Measurements from ENCODE around the gene NRXN3. TPM values are rescaled to one million over a fixed set of nuclear protein-coding genes. Genes with fewer than 3 reads are reported as not detected.

Gene NRXN3
- total and polyA plus RNA-seq, 2 of the 13 experiments (the other 11 are each of a cell fraction or from before 2014, with no cell fraction given): 0.03 TPM; not detected in 1

DNA sequence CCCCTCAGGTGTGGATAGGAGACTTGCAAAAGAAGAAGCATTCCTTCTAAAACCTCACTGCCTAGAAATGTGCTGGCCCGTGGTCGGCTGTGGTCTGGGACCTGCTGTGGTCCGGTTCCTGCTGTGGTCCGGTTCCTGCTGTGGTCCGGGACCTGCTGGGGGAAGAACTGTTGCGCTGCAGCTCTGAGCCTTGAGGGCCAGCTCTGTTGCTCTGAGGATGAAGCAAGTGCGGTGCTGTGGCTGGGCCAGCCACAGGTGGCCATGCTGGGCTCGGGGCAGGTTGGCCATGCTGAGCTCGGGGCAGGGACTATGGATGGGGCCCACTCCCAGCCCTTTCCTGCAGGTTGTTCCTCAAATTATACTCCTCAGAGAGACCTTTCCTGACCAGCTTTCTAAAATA lies 5.2 kb downstream of the NRXN3 start:
- Histone ChIP-seq H3K36me3 (replicated peaks in 1 of 2; ENCODE audit: control insufficient read depth in 1 of 2, insufficient read depth in 2 of 2, low read length in 2 of 2) (no peaks in the 10 kb centered on the region), H2AFZ (ENCODE audit: low read length) (no peak overlapping the region), H4K20me1 (ENCODE audit: insufficient read depth, low read length) (no peaks in the 10 kb centered on the region), H3K4me2 (ENCODE audit: low read depth, low read length) (no peak overlapping the region), H3K79me2 (ENCODE audit: insufficient read depth, low read length) (no peaks in the 10 kb centered on the region), H3K27me3 (ENCODE audit: control insufficient read depth in 1 of 2, insufficient read depth in 2 of 2, low read length in 2 of 2) (peaks cover 0 to 10% of the 10 kb centered on the region in 2 experiments; a peak in 3 of 5 replicates), H3K4me1 (ENCODE audit: insufficient read depth, low read length) (peaks cover 2% of the 10 kb centered on the region; the same call in 1 of the 2 replicates), H3K9ac (ENCODE audit: insufficient read depth, low read depth, low read length) (no peak overlapping the region), H3K4me3 (replicated peaks in 1 of 3; ENCODE audit: insufficient read depth in 1 of 3, low read depth in 2 of 3, low read length in 3 of 3) (no peak overlapping the region), H3K9me3 (ENCODE audit: low read length) (no peaks in the 10 kb centered on the region), H3K27ac (ENCODE audit: extremely low read length, insufficient read depth, low read length) (no peak overlapping the region)
- no TSS peak for BruUV-seq (replicated peaks)
- WGBS (ENCODE audit: low lambda C conversion rate): 0% methylated on average over 1 of the region's 9 CpGs
- in situ Hi-C loops (cut with HindIII; ENCODE audit: extremely low pct_ligation_motif_present, low pct_unique_long_range_greater_than_20kb) (no loop called here), intact Hi-C loops (cut with micrococcal nuclease; ENCODE audit: unreplicated experiment) (no loop called here)
- DNase-seq (ENCODE audit: low spot score) (no peak), FAIRE-seq (no peak), ATAC-seq (no peak)
- TF ChIP-seq, protein P1, sequence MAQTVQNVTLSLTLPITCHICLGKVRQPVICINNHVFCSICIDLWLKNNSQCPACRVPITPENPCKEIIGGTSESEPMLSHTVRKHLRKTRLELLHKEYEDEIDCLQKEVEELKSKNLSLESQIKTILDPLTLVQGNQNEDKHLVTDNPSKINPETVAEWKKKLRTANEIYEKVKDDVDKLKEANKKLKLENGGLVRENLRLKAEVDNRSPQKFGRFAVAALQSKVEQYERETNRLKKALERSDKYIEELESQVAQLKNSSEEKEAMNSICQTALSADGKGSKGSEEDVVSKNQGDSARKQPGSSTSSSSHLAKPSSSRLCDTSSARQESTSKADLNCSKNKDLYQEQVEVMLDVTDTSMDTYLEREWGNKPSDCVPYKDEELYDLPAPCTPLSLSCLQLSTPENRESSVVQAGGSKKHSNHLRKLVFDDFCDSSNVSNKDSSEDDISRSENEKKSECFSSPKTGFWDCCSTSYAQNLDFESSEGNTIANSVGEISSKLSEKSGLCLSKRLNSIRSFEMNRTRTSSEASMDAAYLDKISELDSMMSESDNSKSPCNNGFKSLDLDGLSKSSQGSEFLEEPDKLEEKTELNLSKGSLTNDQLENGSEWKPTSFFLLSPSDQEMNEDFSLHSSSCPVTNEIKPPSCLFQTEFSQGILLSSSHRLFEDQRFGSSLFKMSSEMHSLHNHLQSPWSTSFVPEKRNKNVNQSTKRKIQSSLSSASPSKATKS (CRISPR knock-in tag; IDR thresholded peaks at IDR 0.05): no peak
- TF ChIP-seq KAT7 (CRISPR knock-in tag; IDR thresholded peaks at IDR 0.05; ENCODE audit: borderline replicate concordance): no peak
- no peak for TF ChIP-seq NPAS2 (CRISPR knock-in tag; IDR thresholded peaks at IDR 0.05; ENCODE audit: borderline replicate concordance)
- TF ChIP-seq ZNF792 (CRISPR knock-in tag; IDR thresholded peaks at IDR 0.05): no peak
- TF ChIP-seq HOXA5 (CRISPR knock-in tag; IDR thresholded peaks at IDR 0.05): no peak
- TF ChIP-seq ZNF749 (CRISPR knock-in tag; IDR thresholded peaks at IDR 0.05; ENCODE audit: borderline replicate concordance): no peak
- TF ChIP-seq YY1 (IDR thresholded peaks at IDR 0.05; ENCODE audit: insufficient read depth, insufficient replicate concordance, low read depth, low read length): no peak
- TF ChIP-seq, protein P2, sequence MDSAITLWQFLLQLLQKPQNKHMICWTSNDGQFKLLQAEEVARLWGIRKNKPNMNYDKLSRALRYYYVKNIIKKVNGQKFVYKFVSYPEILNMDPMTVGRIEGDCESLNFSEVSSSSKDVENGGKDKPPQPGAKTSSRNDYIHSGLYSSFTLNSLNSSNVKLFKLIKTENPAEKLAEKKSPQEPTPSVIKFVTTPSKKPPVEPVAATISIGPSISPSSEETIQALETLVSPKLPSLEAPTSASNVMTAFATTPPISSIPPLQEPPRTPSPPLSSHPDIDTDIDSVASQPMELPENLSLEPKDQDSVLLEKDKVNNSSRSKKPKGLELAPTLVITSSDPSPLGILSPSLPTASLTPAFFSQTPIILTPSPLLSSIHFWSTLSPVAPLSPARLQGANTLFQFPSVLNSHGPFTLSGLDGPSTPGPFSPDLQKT (CRISPR knock-in tag; IDR thresholded peaks at IDR 0.05; ENCODE audit: borderline replicate concordance): no peak
- TF ChIP-seq, protein P3, sequence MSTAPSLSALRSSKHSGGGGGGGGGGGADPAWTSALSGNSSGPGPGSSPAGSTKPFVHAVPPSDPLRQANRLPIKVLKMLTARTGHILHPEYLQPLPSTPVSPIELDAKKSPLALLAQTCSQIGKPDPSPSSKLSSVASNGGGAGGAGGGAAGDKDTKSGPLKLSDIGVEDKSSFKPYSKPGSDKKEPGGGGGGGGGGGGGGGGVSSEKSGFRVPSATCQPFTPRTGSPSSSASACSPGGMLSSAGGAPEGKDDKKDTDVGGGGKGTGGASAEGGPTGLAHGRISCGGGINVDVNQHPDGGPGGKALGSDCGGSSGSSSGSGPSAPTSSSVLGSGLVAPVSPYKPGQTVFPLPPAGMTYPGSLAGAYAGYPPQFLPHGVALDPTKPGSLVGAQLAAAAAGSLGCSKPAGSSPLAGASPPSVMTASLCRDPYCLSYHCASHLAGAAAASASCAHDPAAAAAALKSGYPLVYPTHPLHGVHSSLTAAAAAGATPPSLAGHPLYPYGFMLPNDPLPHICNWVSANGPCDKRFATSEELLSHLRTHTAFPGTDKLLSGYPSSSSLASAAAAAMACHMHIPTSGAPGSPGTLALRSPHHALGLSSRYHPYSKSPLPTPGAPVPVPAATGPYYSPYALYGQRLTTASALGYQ (CRISPR knock-in tag; IDR thresholded peaks at IDR 0.05): no peak
- TF ChIP-seq MATR3 (CRISPR knock-in tag; IDR thresholded peaks at IDR 0.05): no peak
- no peak for TF ChIP-seq MEIS2 (CRISPR knock-in tag; IDR thresholded peaks at IDR 0.05)
- ChIA-PET CTCF (ENCODE audit: low intra/inter-chr PET ratio, low total read pairs) (no interaction called here), POLR2A (no interaction called here)

Measured in HepG2 (cell line).